Colonic mucosa (tissue), 4 donors: ENCODE results near the gene MYL7. TPM values are rescaled to one million over a fixed set of nuclear protein-coding genes. Genes with fewer than 3 reads are reported as not detected.

ENCODE experiments used
- DNase-seq: peaks from one replicate; pipeline ENCODE4 v3.0.0-alpha.2; 2020
- H3K27ac ChIP-seq: fragments of 200-600 bp; one replicate; pipeline ENCODE4 v1.8.0; 2021
- H3K27me3 ChIP-seq: fragments of 200-600 bp; one replicate; pipeline ENCODE4 v1.8.0; 2021
- H3K36me3 ChIP-seq: fragments of 200-600 bp; one replicate; pipeline ENCODE4 v1.8.0; 2021
- H3K4me1 ChIP-seq: fragments of 200-600 bp; one replicate; pipeline ENCODE4 v1.8.0; 2021; ENCODE audit warnings: mild to moderate bottlenecking
- H3K4me3 ChIP-seq: fragments of 200-600 bp; one replicate; pipeline ENCODE4 v1.8.0; 2021
- H3K9ac ChIP-seq, 2 donors: one replicate each; pipeline ENCODE4 v1.7.0; 2013; ENCODE audit warnings: control low read depth in 2 of 2, low read depth in 2 of 2, low read length in 2 of 2
- H3K9me3 ChIP-seq: fragments of 200-600 bp; one replicate; pipeline ENCODE4 v1.8.0; 2021
- CTCF ChIP-seq: fragments of 200-600 bp; IDR thresholded peaks from one replicate; pipeline ENCODE4 v1.8.0; 2022; ENCODE audit warnings: antibody characterized with exemption, mild to moderate bottlenecking
- intact Hi-C: fragments of 100-400 bp; cut with DNase I; formaldehyde crosslinking; loops from one replicate; pipeline ENCODE4 v1.14.1; 2022
- total RNA-seq, 2 donors: library from RNA; stranded (reverse); fragmentation: NEBNext Ultra II Directional in 1 of 2; extraction: Animal tissue kit (Norgen Biotek cat#: 25700) in 1 of 2; gene quantifications; one replicate each; pipeline ENCODE4 v1.2.1, GENCODE V29; 2021
- donor health status: healthy.
- donor health status: DM: no; HTN: no; CAD: no.
- donor health status: DM: no; HTN: no; CAD: no.

The MYL7 gene
- total RNA-seq, 2 donors from 2014 or later = 2.2 TPM; not detected in 1

GRCh38 chr7:44113764-44114354 is 27.3 kb downstream of the MYL7 start:
- H3K36me3 ChIP-seq = no peaks in the 10 kb centered on the region
- intact Hi-C loops = no loop called here
- no peak for DNase-seq

GRCh38 chr7:44112997-44113763 is 28.0 kb downstream of the MYL7 start:
- no peak overlapping the region for H3K4me3 ChIP-seq
- H3K27me3 ChIP-seq = no peaks in the 10 kb centered on the region
- H3K9ac ChIP-seq = no peak overlapping the region
- H3K4me1 ChIP-seq = no peaks in the 10 kb centered on the region
- H3K36me3 ChIP-seq = no peaks in the 10 kb centered on the region
- intact Hi-C loops = no loop called here
- H3K27ac ChIP-seq = no peak overlapping the region
- no peak for DNase-seq
- no peak for TF ChIP-seq CTCF
- H3K9me3 ChIP-seq = no peaks in the 10 kb centered on the region

More at GRCh38 chr7:44113764-44114354, 27.3 kb downstream of the MYL7 start:
- Histone ChIP-seq H3K27me3 (no peaks in the 10 kb centered on the region), H3K27ac (no peak overlapping the region), H3K4me1 (no peaks in the 10 kb centered on the region), H3K4me3 (no peak overlapping the region), H3K9ac (no peak overlapping the region), H3K9me3 (no peaks in the 10 kb centered on the region)
- TF ChIP-seq CTCF = no peak

- H3K9me3 ChIP-seq = no peaks in the 10 kb centered on the region
- no peak for TF ChIP-seq CTCF
- intact Hi-C loops = no loop called here
- no peak overlapping the region for H3K9ac ChIP-seq
- H3K4me3 ChIP-seq = no peak overlapping the region
- H3K4me1 ChIP-seq = no peaks in the 10 kb centered on the region
- H3K36me3 ChIP-seq = no peaks in the 10 kb centered on the region
- no peaks in the 10 kb centered on the region for H3K27me3 ChIP-seq
- no peak overlapping the region for H3K27ac ChIP-seq
- no peak for DNase-seq
These were observed 28.7 kb downstream of the MYL7 start for GRCh38 chr7:44112231-44112996.

GRCh38 chr7:44111761-44112160 is 29.4 kb downstream of the MYL7 start:
- Histone ChIP-seq H3K36me3 (no peaks in the 10 kb centered on the region), H3K4me3 (no peak overlapping the region), H3K4me1 (no peaks in the 10 kb centered on the region), H3K9me3 (no peaks in the 10 kb centered on the region), H3K27me3 (no peaks in the 10 kb centered on the region), H3K9ac (no peak overlapping the region), H3K27ac (no peak overlapping the region)
- no peak for TF ChIP-seq CTCF
- no peak for DNase-seq
- intact Hi-C loops = no loop called here

GRCh38 chr7:44110719-44111635 is 30.2 kb downstream of the MYL7 start:
- Histone ChIP-seq H3K9me3 (no peaks in the 10 kb centered on the region), H3K27me3 (no peaks in the 10 kb centered on the region), H3K36me3 (no peaks in the 10 kb centered on the region), H3K9ac (no peak overlapping the region), H3K4me1 (no peaks in the 10 kb centered on the region), H3K27ac (no peak overlapping the region), H3K4me3 (no peak overlapping the region)
- intact Hi-C loops = no loop called here
- no peak for DNase-seq
- TF ChIP-seq CTCF = no peak
